ENCODE data around the gene HYCC2.

DNA sequence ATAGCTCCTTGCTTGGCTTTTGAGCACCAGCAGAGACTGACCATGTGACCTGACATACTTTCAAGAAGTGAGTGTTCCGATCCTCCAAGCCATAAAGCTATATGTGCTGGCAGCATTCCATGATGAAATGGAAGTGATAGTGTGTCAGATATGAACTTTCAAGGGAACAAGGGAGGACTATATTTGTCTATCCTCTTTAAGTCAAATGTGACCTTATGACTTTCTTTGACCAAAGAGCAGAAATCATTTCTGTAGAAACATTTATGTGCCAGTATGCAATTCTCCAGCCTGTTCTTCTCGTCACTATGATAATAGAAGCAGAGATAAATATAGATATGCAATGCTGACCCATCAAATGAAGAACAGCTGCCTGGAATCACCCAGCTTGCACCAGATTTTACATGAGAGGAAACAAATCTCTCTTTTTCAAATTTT, 14.4 kb downstream of the HYCC2 start:
- TF ChIP-seq, protein P1, sequence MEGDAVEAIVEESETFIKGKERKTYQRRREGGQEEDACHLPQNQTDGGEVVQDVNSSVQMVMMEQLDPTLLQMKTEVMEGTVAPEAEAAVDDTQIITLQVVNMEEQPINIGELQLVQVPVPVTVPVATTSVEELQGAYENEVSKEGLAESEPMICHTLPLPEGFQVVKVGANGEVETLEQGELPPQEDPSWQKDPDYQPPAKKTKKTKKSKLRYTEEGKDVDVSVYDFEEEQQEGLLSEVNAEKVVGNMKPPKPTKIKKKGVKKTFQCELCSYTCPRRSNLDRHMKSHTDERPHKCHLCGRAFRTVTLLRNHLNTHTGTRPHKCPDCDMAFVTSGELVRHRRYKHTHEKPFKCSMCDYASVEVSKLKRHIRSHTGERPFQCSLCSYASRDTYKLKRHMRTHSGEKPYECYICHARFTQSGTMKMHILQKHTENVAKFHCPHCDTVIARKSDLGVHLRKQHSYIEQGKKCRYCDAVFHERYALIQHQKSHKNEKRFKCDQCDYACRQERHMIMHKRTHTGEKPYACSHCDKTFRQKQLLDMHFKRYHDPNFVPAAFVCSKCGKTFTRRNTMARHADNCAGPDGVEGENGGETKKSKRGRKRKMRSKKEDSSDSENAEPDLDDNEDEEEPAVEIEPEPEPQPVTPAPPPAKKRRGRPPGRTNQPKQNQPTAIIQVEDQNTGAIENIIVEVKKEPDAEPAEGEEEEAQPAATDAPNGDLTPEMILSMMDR (tag by site-specific recombination; IDR thresholded peaks at IDR 0.05): no peak
- TF ChIP-seq, protein P2, sequence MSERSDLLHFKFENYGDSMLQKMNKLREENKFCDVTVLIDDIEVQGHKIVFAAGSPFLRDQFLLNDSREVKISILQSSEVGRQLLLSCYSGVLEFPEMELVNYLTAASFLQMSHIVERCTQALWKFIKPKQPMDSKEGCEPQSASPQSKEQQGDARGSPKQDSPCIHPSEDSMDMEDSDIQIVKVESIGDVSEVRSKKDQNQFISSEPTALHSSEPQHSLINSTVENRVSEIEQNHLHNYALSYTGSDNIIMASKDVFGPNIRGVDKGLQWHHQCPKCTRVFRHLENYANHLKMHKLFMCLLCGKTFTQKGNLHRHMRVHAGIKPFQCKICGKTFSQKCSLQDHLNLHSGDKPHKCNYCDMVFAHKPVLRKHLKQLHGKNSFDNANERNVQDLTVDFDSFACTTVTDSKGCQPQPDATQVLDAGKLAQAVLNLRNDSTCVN (tag by site-specific recombination; optimal IDR thresholded peaks at IDR 0.05): no peak
- TF ChIP-seq, protein P3, sequence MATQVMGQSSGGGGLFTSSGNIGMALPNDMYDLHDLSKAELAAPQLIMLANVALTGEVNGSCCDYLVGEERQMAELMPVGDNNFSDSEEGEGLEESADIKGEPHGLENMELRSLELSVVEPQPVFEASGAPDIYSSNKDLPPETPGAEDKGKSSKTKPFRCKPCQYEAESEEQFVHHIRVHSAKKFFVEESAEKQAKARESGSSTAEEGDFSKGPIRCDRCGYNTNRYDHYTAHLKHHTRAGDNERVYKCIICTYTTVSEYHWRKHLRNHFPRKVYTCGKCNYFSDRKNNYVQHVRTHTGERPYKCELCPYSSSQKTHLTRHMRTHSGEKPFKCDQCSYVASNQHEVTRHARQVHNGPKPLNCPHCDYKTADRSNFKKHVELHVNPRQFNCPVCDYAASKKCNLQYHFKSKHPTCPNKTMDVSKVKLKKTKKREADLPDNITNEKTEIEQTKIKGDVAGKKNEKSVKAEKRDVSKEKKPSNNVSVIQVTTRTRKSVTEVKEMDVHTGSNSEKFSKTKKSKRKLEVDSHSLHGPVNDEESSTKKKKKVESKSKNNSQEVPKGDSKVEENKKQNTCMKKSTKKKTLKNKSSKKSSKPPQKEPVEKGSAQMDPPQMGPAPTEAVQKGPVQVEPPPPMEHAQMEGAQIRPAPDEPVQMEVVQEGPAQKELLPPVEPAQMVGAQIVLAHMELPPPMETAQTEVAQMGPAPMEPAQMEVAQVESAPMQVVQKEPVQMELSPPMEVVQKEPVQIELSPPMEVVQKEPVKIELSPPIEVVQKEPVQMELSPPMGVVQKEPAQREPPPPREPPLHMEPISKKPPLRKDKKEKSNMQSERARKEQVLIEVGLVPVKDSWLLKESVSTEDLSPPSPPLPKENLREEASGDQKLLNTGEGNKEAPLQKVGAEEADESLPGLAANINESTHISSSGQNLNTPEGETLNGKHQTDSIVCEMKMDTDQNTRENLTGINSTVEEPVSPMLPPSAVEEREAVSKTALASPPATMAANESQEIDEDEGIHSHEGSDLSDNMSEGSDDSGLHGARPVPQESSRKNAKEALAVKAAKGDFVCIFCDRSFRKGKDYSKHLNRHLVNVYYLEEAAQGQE (tag by site-specific recombination; IDR thresholded peaks at IDR 0.05): no peak
- TF ChIP-seq, protein P4, sequence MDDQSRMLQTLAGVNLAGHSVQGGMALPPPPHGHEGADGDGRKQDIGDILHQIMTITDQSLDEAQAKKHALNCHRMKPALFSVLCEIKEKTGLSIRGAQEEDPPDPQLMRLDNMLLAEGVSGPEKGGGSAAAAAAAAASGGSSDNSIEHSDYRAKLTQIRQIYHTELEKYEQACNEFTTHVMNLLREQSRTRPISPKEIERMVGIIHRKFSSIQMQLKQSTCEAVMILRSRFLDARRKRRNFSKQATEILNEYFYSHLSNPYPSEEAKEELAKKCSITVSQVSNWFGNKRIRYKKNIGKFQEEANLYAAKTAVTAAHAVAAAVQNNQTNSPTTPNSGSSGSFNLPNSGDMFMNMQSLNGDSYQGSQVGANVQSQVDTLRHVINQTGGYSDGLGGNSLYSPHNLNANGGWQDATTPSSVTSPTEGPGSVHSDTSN (CRISPR knock-in tag; IDR thresholded peaks at IDR 0.05): no peak
- TF ChIP-seq, protein P5, sequence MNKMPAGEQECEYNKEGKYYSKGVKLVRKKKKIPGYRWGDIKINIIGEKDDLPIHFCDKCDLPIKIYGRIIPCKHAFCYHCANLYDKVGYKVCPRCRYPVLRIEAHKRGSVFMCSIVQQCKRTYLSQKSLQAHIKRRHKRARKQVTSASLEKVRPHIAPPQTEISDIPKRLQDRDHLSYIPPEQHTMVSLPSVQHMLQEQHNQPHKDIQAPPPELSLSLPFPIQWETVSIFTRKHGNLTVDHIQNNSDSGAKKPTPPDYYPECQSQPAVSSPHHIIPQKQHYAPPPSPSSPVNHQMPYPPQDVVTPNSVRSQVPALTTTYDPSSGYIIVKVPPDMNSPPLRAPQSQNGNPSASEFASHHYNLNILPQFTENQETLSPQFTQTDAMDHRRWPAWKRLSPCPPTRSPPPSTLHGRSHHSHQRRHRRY (tag by site-specific recombination; IDR thresholded peaks at IDR 0.05): no peak
